ENCODE measurements around the gene LDB2.

- TF ChIP-seq CTCF (IDR thresholded peaks at IDR 0.05) (no peak), POLR2AphosphoS5 (IDR thresholded peaks at IDR 0.05) (no peak), POLR2A (IDR thresholded peaks at IDR 0.05) (no peak)
Observed at GRCh38 chr4:16909281-16909680, 10.8 kb upstream of the LDB2 start.

Data from breast epithelium (tissue), 3 donors.